GM21825 (cell line): ENCODE measurements around the gene PIBF1.
"Not testable (repeated sequence)": the region's sequence is repeated elsewhere in the genome, so short reads cannot be mapped to it uniquely, and the experiment has no call there.

Source experiments
- ATAC-seq: cut with Tn5 transposase; IDR thresholded peaks from one replicate; pipeline ENCODE4 v1.9.1; 2021; ENCODE audit warnings: mild to moderate bottlenecking, moderate library complexity; ENCODE audit not compliant: unreplicated experiment

Gene PIBF1, protein sequence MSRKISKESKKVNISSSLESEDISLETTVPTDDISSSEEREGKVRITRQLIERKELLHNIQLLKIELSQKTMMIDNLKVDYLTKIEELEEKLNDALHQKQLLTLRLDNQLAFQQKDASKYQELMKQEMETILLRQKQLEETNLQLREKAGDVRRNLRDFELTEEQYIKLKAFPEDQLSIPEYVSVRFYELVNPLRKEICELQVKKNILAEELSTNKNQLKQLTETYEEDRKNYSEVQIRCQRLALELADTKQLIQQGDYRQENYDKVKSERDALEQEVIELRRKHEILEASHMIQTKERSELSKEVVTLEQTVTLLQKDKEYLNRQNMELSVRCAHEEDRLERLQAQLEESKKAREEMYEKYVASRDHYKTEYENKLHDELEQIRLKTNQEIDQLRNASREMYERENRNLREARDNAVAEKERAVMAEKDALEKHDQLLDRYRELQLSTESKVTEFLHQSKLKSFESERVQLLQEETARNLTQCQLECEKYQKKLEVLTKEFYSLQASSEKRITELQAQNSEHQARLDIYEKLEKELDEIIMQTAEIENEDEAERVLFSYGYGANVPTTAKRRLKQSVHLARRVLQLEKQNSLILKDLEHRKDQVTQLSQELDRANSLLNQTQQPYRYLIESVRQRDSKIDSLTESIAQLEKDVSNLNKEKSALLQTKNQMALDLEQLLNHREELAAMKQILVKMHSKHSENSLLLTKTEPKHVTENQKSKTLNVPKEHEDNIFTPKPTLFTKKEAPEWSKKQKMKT

DNA sequence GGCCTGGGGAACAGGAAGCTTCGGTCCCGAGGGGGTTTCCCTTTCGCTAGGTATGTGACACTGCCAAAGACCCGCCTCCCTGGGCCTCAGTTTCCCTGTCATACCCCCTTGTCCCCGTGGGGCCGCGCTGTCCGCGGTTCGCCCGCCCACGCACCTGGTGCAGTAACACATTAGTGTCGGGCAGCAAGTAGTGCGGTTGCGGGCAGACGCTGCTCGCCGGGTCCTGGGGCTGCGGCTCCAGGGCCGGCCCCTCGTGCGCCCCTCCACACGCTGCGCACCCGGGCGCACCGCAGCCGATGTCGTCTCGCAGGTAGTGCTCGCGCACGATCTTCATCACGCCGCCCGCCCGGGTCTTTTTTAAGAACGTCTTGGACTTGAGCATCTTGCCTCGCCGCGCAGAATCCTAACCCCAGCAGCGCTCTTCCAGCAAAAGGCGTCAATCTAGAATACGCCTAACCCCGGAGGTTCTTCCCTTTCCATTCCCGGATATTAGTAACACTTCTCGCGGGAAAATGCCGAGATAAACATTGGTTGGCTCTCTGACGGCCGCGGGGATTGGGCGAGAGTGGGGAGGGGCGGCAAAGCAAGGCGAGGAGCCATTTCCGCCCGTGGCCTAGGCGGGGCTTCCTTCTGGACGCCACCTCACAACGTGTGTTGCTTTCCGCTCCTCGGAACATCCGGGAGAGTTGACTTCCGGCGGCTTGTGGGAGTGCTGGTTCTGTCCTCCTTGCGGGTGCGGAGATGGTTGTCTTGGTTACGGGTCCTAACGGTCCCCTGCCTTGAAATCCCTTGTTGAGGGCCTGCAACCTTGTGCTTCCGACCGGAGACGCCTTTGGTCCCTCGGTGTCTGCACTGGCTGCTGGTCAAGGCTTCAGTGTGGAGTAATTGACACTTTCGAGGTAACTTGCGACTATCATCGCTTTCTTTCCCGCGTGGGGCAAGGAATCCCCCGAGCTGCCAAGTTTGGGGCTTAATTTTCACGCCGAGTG lies at the start of gene PIBF1, which contains the start of gene DIS3:
Gene PIBF1 (plus strand): TSS at position 683 of the 989 bp plus-strand sequence. CDS start 1,337 bp downstream, outside the sequence.
Gene DIS3 (minus strand): TSS at position 450 of the 989 bp plus-strand sequence. CDS start 68 bp downstream, at position 382.
- peak; percentile 98 for ATAC-seq

DNA sequence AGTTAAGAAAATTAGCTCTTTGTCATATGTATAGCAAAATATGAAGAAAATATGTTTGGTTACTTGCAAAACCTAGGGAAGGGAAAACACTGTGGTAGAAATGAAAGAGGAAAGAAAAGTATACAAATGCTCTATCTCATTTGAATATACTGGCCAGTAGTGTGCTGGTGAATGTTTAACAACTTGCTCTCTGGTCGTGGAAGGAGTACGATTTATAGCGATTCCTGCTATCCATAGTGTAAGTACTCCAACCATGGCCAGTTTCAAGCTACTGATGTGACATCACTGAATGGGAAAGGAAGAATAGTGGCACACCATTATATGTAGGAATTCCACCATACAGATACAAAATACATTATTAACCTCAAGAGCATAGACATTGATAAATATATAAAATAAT lies 44.9 kb upstream of the PIBF1 start:
- ATAC-seq = no peak

DNA sequence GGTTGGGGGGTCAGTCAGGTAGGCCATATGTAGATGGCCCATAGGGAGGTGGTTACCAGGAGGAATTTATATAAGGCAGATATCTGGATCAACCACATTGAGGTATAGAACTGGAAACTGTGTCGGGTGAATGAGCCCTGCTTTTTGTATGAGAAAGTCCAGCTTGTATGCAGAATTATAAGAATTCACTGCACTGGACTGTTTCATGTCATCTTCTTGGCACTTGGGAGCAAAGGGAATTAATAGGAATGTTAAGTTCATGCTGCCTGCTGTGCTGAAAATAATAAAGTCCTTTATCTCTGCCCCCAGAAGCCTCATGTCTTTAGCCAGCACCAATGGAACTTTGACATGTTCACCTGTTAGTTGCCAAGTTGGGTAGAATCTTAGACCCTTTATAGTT lies 41.9 kb upstream of the PIBF1 start:
- ATAC-seq = no peak

DNA sequence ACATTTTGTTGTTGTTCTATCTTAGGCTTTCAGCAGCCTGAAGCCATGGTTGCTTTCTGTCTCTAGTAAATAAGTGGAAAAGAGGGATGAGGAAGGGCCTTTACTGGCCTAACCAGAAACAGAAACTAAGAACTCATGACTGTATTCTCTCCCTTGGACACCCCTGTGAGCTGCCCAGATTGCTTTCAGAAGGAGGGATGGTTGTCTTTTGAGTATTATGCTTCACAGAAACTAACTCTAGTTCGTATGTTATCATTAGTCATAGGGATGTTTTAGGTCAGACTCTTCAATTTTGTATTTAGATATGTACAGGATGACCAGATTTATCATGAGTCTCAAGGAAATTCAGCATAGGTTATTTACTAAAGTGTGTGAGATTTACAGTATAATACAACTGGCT lies 36.7 kb upstream of the PIBF1 start:
- ATAC-seq = no peak

DNA sequence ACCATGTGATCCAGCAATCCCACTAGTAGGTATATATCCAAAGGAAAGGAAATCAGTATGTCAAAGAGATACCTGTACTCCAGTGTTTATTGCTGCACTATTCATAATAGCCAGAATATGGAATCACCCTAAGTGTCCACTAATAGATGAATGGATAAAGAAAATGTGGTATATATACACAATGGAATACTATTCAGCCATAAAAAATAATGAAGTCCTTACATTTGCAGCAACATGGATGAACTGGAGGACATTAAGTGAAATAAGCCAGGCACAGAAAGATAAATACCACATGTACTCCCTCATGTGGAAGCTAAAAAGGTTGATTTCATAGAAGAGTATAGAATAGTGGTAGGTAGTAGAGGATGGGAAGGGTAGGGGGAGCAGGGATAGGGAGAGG lies 30.7 kb upstream of the PIBF1 start:
- no peak for ATAC-seq

DNA sequence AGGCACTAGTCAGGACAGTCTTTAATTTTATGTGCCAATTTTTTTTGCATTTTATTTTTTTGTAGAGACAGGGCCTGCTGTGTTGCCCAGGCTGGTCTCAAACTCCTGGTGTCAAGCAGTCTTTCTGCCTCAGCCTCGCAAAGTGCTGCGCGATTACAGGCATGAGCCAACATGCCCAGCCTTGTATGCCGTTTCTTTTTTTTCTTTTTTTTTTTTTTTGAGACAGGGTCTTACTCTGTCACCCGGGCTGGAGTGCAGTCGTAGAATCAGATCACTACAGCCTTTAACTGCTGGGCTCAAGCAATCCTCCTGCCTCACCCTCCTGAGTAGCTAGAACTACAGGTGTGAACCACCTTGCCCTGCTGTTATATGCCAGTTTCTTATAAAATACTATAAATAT lies 27.8 kb upstream of the PIBF1 start:
- no peak for ATAC-seq

DNA sequence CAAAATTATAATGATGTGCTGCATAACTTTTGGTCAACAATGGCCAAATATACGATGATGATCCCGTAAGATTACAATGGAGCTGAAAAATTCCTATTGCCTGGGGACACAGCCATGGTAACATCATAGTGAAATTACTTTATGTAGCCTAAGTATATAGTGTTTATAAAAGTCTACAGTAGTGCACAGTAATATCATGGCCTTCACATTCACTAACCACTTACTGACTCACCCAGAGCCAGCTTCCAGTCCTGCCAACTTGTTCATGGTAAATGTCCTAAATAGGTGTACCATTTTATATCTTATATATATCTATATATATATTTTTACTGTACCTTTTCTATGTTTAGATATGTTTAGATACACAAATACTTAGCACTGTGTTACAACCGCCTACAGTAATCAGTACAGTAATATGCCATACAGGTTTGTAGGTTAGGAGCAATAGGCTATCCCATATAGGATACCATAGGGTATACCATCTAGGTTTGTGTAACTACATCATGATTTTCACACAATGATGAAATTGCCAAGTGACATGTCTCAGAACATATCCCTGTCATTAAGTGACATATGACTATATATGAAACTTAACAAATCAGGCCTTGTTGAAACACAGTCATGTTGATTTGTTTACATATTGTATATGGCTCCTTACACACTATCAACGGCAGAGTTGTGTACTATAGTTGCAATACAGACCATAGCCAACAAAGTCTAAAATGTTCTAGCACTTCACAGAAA lies 24.0 kb upstream of the PIBF1 start:
- no peak for ATAC-seq

DNA sequence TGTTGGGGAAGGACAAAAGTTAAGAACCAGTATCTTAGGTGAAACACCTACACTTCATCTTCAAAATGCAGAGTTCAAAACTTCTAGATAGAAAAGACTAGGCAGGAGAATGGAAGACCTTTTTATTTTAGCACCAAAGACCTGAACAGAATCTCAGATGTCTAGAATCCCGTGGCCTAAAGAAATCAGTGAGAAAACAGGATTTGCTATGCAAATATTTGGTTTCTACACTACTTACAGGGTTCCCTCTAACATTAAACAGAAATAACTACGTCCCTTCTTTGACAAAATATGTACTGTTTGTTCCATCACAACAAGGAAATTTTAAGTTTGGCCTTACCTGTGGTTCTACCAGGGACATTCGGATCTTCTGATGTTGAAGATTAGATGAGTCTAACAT lies 21.7 kb upstream of the PIBF1 start:
- ATAC-seq = no peak

DNA sequence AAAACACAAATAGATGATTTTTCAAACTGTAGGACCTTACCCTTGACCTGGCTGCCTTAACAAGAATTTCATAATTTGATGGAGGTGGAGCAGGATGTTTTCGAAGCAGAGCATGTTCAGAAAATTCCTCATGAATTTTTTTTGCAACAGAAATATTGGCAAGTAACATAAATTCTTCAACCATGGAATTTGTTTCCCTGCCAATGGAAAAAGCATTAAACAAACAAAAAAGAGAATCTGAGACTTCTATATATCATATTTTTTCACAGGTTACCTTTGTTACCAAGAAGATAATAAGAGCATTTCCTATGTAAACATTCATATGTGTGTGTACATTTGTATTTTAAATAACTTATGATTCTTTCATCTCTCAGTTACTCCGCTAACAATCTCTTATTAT lies 18.5 kb upstream of the PIBF1 start:
- no peak for ATAC-seq

DNA sequence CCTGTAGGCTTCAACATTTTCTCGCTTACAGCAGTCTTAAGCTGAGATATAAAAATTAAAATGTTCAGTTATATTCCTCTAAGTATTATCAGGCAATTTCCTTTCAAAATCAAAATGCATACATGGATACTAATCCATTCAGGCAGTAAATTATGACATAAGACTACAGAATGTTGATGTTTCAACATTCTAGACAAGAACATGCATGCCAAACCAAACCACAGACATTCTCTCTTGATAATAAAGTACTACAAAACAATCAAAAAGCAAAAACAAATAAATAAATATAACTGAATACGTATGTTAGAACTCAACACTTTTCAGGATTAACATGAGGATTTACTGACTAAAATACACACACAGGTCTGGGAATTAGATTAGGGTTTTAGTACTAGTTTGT lies 7.9 kb upstream of the PIBF1 start:
- ATAC-seq = no peak

DNA sequence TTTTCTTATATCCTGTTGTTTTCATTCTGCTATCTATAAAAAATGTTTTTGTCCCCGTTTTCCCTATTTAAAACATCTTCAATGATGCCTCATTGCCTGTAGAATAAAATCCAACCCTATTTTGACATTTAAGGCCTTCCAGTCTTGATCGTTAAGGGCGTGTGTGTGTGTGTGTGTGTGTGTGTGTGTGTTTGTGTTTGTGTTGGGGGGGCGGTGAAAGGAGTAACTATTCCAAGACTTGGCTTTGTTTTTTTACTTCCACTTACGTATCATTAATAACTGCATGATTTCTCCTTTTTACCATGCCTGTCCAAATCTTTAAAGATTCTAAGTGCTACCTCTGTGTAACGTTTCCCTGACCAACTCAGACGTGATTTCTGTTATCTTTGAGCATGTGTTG lies 784 bp downstream of the PIBF1 start:
- no peak for ATAC-seq

DNA sequence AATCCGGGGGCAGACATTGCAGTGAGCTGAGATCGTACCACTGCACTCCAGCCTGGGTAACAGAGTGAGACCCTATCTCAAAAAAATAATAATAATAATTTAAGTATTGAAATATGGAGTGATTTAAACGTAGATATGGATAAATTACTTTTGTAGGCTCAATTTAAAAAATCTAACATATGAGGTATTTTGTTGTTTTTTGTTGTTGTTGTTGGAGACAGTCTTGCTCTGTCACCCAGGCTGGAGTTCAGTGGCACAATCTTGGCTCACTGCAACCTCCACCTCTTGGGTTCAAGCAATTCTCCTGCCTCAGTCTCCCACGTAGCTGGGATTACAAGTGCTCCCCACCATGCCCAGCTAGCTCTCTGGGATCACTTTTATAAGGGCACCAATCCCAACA lies 2.7 kb downstream of the PIBF1 start:
- not testable (repeated sequence) for ATAC-seq

DNA sequence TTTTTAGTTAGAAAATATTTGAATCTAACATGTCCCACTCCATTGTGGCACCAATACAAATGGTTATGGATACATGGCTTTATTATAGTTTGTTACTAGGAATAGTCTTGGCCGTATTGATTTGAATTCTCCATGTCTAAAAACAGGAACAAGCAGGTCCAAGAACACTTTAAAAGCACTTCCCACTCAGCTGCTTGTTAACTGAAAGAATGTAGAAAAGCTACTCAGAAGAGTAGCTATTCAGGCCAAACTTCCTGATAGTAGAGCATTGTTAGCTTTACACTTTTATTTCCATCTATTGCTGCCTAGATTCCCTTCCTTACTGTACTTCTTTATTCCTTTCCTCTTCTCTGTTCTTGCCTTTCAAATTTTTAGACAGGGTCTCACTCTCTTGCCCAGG lies 6.9 kb downstream of the PIBF1 start:
- ATAC-seq = no peak

DNA sequence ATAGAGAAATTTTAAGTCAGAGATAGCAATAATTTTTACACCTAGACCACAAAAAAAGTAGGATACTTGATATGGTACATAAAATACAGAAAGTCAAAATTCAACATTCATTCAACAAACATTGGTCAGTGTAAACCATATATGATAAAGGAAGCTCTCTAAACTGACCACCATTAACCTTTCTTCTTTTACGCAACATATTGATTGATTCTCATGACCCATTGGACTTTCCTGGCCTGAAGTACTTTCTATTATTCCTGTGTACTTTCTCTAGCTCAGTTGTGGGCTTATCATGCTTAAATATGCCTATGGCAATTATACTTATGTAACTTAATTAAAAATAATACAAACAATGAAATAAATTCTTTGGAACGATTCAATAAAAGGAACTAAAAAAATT lies 10.7 kb downstream of the PIBF1 start:
- ATAC-seq = no peak

DNA sequence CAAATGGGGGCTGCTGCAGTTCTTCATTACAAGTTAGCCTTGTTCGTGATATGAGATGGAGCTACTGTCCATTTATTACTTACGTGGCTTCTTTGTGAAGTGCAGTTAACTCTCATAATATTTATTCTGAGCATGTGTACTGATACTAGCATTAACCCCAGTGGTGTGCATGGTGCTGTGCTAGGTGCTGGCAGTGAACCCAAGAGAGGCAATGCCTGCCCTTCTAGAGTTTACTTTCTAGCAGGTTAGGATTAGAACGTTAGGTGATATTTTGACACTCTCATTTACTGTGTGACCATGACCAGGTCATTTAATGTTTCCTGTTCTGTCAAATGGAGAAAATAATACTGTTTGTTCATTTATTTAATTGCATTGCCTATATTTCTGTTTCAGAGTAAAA lies 16.9 kb downstream of the PIBF1 start:
- no peak for ATAC-seq

DNA sequence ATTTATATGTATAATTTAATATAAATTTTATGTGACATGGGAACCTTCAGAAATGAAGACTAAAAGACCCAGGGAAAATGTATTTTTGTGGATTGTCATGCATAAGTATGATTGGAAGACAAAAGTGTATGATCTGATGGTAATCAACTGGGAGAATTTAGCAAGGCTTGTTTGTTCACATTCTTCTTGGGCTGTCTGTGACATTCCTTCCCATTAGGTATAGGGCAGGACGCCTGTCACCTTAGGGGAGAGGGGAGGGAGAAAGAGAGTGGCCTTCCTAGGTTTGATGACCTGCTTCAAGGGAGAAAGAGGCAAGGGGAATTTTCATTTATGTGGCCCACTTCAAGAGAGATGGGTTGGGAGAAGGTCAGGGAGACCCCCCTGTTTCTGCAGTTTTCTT lies 22.4 kb downstream of the PIBF1 start:
- no peak for ATAC-seq

DNA sequence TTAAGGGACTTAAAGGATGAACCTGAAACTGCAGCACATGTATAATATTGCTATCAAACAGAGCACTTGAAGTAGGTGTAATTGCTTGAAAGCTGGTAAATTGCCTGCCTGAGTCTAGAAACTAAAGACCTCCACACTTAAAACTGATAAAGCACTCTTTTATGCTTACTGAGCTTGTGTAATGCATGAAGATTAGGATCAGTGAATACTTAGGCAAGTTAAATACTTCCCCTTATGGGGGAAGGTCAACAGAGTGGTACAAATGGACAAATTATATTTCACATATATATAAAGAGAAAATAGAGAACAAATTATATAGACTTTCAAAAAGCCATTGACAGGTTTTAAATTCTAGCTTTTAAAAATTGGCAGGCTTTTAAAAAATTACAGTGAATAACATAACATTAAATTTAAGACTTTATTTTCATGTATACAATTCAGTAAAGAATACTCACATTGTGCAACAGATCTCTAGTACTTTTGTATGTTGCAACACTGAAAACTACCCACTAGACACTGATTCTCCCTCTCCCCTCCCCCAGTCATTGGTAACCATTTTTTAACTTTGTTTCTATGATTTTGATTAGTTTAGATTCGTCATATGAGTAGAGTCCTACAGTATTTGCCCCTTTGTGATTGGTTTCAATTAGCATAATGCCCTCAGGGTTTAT lies 23.9 kb downstream of the PIBF1 start:
- ATAC-seq = no peak

DNA sequence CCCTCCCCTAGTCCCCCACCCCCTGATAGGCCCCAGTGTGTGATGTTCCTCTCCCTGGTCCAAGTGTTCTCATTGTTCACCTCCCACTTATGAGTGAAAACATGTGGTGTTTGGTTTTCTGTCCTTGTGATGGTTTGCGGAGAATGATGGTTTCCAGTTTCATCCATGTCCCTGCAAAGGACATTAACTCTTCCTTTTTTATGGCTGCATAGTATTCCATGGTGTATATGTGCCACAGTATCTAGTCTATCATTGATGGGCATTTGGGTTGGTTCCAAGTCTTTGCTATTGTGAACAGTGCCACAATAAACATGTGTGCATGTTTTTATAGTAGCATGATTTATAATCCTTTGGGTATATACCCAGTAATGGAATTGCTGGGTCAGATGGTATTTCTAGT lies 24.6 kb downstream of the PIBF1 start:
- ATAC-seq = not testable (repeated sequence)

DNA sequence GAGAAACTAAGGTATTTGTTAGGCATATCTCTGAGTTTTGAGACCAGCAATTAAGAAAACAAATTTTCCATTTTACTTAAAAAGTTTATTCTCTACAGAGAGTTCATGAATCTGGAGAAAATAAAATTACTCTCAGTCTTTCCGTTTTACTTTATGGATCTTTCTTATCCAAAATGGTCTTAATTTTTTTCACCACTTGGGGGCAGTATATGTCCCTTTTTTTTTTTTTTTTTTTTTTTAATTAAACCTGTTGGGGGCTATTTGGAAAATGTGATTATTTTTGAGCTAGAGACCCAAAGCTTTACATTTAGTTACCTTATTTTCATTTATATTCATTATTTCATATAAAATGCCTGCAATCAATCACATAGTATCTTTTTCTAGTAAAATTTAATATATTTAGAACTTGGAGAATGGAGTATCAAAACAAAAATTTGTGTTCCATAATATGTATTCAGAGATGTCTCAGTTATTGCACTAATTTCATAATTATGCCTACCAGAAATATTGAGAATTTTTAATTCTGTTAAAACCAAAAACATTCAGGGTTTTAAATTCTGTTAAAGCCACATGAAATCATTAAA lies 27.1 kb downstream of the PIBF1 start:
- ATAC-seq = no peak
